Measurements from ENCODE around the gene MICAL3.

MICAL3 gene

DNA sequence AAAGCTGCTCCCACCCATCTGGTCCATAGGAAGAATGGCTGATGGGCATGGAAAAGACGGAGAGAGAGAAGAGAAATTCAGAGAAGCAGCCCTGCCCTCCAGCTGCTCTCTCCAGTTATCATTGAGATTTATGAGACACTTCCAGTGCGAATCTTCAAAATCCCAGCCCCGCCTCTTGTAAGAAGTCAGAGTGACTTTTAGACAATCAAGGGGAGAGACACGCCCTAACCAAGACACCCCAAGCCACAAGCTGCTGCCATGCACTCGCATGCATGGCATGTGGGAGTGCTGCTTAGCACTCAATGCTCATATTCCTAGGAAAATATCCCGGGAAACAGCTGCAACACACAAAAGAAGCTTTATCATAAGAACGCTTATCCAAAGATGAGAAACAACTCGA, 139.5 kb downstream of the MICAL3 start:
- no peaks in the 10 kb centered on the region for H3K27me3 ChIP-seq (ENCODE audit: insufficient read depth, poor library complexity, severe bottlenecking)
- H3K4me3 ChIP-seq (replicated peaks; ENCODE audit: insufficient read depth, low read length), result no peak overlapping the region
- no peak for DNase-seq (ENCODE audit: low read depth in 1 of 2, low spot score in 1 of 2)
- TF ChIP-seq, protein P1, sequence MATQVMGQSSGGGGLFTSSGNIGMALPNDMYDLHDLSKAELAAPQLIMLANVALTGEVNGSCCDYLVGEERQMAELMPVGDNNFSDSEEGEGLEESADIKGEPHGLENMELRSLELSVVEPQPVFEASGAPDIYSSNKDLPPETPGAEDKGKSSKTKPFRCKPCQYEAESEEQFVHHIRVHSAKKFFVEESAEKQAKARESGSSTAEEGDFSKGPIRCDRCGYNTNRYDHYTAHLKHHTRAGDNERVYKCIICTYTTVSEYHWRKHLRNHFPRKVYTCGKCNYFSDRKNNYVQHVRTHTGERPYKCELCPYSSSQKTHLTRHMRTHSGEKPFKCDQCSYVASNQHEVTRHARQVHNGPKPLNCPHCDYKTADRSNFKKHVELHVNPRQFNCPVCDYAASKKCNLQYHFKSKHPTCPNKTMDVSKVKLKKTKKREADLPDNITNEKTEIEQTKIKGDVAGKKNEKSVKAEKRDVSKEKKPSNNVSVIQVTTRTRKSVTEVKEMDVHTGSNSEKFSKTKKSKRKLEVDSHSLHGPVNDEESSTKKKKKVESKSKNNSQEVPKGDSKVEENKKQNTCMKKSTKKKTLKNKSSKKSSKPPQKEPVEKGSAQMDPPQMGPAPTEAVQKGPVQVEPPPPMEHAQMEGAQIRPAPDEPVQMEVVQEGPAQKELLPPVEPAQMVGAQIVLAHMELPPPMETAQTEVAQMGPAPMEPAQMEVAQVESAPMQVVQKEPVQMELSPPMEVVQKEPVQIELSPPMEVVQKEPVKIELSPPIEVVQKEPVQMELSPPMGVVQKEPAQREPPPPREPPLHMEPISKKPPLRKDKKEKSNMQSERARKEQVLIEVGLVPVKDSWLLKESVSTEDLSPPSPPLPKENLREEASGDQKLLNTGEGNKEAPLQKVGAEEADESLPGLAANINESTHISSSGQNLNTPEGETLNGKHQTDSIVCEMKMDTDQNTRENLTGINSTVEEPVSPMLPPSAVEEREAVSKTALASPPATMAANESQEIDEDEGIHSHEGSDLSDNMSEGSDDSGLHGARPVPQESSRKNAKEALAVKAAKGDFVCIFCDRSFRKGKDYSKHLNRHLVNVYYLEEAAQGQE (IDR thresholded peaks at IDR 0.05; ENCODE audit: insufficient replicate concordance, low read depth), result no peak
- no peak for TF ChIP-seq POLR2AphosphoS5 (IDR thresholded peaks at IDR 0.05; ENCODE audit: low read depth)
- TF ChIP-seq GABPA (IDR thresholded peaks at IDR 0.05; ENCODE audit: low read depth), result no peak
- TF ChIP-seq SPI1 (IDR thresholded peaks at IDR 0.05; ENCODE audit: borderline replicate concordance, low read depth), result no peak
- TF ChIP-seq, protein P2, sequence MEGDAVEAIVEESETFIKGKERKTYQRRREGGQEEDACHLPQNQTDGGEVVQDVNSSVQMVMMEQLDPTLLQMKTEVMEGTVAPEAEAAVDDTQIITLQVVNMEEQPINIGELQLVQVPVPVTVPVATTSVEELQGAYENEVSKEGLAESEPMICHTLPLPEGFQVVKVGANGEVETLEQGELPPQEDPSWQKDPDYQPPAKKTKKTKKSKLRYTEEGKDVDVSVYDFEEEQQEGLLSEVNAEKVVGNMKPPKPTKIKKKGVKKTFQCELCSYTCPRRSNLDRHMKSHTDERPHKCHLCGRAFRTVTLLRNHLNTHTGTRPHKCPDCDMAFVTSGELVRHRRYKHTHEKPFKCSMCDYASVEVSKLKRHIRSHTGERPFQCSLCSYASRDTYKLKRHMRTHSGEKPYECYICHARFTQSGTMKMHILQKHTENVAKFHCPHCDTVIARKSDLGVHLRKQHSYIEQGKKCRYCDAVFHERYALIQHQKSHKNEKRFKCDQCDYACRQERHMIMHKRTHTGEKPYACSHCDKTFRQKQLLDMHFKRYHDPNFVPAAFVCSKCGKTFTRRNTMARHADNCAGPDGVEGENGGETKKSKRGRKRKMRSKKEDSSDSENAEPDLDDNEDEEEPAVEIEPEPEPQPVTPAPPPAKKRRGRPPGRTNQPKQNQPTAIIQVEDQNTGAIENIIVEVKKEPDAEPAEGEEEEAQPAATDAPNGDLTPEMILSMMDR (IDR thresholded peaks at IDR 0.05; ENCODE audit: insufficient read depth, low read length), result no peak
- no peak overlapping the region for H3K27ac ChIP-seq (replicated peaks)

DNA sequence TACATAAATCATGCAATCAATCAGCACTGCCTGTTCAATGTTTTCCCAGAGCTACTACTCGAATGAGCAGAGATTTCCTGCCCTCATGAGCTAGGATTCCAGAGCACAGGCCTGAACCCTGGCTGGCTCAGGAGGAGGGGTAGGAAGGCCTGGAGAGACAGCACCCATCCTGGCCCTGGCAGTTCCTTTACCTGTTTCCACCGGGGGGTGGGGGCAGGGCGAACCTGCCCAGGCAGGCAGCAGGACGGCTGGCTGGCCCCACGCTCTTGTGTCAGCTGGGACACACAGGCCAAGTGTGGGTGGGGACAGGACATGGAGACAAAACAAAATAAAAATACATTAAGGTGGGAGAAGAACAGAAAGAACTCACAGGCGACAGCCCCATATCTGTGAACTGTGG, 140.3 kb downstream of the MICAL3 start:
- no peak overlapping the region for H3K27ac ChIP-seq (replicated peaks)
- no peak for DNase-seq (ENCODE audit: low read depth in 1 of 2, low spot score in 1 of 2)
- H3K4me3 ChIP-seq (replicated peaks; ENCODE audit: insufficient read depth, low read length), result no peak overlapping the region
- H3K27me3 ChIP-seq (ENCODE audit: insufficient read depth, poor library complexity, severe bottlenecking), result no peaks in the 10 kb centered on the region
- TF ChIP-seq SPI1 (IDR thresholded peaks at IDR 0.05; ENCODE audit: borderline replicate concordance, low read depth) (no peak), GABPA (IDR thresholded peaks at IDR 0.05; ENCODE audit: low read depth) (no peak), POLR2AphosphoS5 (IDR thresholded peaks at IDR 0.05; ENCODE audit: low read depth) (no peak)
- TF ChIP-seq, protein P2 (IDR thresholded peaks at IDR 0.05; ENCODE audit: insufficient read depth, low read length), result no peak
- TF ChIP-seq, protein P1 (IDR thresholded peaks at IDR 0.05; ENCODE audit: insufficient replicate concordance, low read depth), result no peak

DNA sequence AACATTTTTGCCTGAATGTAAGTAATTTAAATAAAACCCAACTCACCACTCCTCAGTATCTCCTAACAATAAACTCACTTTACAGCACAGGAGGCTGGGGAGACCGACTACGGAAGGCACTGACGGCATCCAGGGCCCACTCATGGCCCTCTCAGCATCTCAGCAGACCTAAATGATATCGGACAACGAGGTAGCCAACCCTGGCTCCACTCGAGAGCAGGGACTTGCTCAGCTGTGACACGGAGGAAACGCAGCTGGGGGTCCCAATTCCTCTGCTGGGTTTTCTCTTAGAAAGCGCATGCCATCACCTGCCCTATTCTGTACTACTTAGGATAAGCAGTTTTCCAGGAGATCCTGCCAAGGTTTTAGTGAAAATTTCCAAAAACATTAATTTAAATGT, 141.0 kb downstream of the MICAL3 start:
- Histone ChIP-seq H3K4me3 (replicated peaks; ENCODE audit: insufficient read depth, low read length) (no peak overlapping the region), H3K27ac (replicated peaks) (no peak overlapping the region), H3K27me3 (ENCODE audit: insufficient read depth, poor library complexity, severe bottlenecking) (no peaks in the 10 kb centered on the region)
- DNase-seq (ENCODE audit: low read depth in 1 of 2, low spot score in 1 of 2), result no peak
- TF ChIP-seq GABPA (IDR thresholded peaks at IDR 0.05; ENCODE audit: low read depth) (no peak), SPI1 (IDR thresholded peaks at IDR 0.05; ENCODE audit: borderline replicate concordance, low read depth) (no peak), POLR2AphosphoS5 (IDR thresholded peaks at IDR 0.05; ENCODE audit: low read depth) (no peak)
- TF ChIP-seq, protein P1 (IDR thresholded peaks at IDR 0.05; ENCODE audit: insufficient replicate concordance, low read depth), result no peak
- TF ChIP-seq, protein P2 (IDR thresholded peaks at IDR 0.05; ENCODE audit: insufficient read depth, low read length), result no peak
